ENCODE measurements around the gene C1orf53.

Gene C1orf53

DNA sequence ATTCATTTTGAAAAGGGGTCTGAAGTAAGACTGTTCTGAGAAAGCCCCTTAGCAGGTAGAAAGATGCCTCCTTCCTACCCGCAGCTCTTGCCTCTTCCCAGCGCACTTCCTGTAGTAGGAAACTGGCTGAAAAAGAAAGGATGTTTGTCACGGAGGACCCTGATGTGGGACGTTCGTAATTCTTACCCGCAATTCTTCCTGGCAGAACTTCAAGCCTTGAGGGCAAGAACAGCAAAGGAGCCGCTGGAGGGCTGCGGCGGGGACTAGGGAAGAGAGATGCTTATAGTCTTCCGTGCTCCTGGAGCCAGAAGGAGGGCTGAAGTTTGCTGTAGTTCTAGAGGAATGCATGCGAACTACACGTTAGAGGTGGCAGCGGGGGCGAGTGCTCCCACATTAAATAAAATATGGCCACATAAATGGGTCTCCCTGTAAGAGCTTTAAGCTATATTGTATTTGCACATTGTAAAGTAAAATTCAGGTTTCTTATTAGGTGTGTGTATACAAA is 6.3 kb downstream of the C1orf53 start:
- DNase-seq (ENCODE audit: low spot score) = no peak

DNA sequence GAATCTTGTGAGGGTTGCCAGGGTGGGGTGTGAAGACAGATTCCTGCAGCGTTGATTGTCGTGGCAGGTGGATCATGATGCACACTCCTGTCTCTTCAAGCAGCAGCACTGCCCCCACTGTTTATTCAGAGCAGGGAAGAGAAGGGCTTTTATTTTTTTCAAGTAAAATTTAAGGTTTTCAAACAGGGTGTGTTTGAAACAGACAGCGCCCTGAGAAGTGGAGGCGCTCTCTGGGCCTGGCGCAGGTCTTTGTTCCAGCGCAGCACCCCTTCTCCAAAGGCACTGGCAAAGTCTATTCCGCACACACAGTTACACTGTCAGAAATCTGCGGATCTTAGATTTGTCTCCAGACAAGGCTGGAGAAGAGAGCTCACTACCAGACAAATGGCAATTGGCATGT is 7.0 kb downstream of the C1orf53 start:
- DNase-seq (ENCODE audit: low spot score) = no peak

DNA sequence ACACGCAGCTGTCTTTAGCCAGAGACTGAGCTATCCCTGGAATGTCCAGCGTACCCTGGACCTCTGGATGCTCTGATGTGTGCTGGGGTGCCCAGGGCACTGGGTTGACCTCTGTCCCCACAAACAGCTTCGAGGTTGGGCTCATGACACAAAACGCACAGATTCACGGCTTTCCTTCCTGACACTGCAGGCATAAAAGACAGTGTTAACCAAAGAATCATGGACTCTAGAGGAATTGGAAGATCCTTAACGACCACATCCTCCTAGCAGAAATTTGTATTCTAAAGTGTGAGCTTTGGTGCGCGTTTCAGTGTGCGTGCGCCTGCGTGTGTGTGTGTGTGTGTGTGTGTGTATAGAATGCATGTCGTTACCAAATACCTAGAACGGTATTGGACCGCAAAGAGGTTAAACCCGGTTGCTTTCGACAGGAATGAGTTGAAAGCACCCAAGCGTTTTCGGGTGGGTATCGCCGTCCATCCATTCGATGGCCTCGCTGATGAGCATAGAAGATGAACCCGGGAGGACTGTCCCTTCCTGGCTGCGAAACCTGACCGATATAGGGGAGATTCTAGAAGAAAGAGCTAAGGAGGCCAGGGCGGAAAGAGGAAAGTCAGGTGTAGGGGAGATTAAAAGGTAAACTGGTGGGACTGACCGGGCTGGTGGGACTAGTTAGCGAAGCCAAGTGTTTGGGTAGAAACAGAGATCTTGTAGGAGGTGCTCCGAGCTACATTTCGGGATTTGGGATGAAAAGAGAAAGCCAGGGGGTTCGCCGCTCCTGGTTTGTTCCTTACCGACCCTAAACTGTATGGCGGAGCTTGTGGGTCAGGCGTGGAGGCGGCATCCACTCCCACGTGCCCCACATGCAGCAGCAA is 7.9 kb downstream of the C1orf53 start:
- DNase-seq (ENCODE audit: low spot score) = no peak

DNA sequence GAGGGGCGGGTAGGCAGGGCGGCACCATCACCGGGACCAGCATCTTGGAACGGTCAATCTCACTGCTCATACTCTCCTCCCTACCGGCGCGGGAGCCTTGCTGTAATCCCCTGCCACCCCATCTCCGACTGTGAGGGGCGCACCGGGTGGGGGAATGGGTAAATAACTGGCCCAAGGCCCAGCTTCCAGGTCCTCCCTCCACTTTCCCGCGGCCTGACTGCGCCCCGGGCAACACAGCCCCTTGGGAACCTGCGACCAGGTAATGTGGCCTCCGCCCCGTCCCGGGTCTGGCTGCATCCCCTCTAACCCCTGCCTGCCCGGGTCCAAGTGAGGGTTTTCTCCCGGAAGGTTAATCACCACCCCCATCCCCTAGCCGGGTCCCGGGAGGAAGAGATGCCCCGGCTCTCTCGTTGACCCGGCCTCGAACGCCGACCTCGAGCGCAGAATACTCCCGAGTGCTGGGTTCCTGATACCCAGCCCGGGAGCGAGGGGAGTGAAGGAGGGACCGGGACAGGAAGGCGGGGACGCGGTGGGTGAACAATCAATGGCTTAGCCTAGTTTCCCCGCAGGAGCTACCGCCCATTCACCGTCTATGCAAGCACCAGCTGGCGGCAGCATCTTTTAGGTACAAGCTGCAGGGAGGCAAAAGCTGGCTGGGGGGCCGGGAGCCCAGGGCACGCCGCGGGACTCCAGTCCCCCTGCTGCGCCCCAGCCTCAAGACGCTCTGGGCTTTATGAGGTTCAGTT is 8.9 kb downstream of the C1orf53 start:
- DNase-seq (ENCODE audit: low spot score) = peak; percentile 31

DNA sequence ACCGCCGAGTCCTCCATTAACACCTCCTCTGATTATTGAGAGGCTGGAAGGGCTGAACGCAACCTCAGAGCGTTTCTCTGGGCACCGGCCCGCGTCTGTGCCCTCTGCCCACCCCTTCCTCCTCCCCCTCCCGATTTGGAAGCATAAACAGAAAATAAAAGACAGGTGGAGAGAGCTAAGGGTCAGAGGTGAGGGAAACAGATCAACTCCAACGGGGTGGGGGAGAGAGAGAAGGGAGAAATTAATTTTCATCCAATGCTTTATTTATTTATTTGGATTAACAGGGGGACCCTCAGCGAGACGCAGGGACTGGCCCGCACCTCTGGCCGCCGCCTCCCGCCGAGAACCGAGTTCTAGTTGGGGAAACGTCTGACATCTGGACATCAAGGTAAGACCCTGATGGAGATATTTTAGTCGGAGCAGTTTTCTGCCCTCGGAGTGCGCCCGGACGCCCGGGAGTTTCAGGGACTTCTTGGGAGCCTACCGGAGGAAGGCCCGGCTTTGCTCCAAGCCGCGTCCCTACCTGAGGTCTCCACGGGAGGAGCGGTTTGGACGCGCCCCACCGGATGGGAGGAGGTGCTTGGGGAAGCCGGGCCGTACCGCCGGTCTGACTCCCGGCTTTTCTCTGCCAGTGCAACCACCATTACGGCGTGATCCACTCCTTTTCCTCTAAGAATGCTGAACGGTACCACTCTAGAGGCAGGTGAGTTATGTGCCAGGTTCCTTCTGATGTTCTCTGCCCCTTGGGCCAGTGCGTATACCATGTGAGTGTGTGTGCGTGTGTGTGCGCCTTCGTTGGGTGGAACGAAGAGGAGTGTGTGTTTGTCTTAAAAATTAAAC is 9.6 kb downstream of the C1orf53 start:
- peak; percentile 34 for DNase-seq (ENCODE audit: low spot score)

DNA sequence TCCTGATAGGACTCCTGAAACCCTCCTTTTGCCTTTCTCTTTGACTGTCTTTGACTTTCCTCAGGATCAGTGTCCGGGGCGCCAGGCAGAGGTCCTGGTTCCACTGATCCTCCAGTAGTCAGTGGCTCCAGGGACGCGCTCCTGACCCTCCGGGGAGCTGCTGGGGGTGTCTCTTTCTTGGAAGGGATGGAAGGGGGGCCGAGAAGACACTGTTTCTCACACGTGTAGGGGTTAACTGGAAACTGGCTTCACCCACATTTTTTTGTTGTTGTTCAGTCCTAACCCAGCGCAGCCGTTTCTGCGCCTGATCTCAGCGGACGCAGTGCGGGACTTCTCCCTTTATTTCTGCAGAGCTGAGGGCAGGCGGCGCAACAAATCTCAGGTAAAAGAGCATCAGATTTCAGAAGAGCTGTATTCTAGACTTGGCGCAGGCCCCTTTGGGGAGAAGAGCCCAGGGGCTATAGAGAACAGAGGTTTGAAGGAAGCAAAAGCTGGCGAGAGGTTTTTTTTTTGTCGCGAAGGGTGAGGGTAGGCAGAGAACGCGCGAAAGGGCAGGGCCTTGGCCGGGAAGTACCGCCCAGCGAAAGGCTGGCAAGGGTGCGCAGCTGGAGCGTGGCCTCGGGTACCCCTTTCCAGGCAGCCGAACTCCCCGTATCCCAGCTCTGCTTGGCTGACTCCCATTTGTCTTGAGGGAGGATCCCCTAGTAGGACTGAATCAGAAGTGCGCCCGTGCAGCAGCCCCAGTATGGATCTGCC is 10.5 kb downstream of the C1orf53 start:
- DNase-seq (ENCODE audit: low spot score) = no peak

DNA sequence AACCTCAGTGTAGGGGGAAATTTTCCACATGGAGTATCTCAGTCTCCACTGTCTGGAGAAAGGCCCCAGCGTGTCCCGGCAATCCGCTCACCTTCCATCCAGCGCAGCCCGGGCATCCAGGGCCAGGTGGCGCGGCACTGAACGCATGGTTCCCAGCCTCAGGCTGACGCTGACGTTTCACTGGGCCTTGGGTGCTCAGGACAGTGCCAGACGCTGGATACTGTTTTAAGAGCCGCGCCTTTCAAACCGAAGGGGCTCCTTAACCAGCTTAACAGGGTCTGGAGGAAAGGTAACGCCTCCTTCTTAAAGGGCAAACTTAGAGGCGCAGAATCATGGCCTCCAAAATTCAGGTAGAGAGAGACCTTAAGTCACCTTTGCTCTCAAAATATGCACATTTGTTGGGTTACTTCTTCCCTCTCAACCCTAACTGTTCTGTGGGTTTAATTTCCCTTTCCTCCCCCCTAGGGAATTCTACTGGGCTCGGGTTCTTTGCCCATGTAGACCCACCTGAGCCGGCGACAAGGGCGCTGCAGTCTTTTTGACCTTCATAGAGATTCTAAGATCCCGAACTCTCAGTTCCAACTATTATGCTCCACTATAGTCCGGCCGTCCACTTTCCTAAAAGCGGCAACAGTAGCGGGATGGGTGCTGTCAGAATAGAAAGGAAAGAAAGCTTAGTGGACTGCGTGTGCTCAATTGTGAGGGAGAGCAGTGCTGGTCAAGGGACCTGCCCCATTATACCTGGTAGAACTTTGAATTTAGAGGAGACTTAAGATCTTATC is 11.3 kb downstream of the C1orf53 start:
- no peak for DNase-seq (ENCODE audit: low spot score)

DNA sequence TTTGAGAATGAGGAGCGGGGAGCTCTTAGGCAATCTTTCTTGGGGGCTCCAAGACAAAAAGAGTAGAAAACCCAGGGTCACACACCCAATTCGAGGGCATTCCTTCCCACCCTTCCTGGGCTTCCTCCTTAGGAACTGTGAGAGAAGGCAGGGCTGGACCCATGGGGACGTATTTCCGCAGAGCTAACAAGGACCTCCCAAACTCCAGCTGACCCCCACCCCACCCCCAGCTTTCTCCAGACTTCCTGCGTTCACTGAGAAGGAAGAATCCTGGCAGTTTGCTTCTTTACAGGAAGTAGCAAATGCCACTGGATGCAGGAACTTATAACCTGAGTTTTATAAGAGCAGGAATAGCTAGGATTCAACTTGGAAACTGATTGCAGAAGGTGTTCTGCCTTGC is 12.1 kb downstream of the C1orf53 start:
- no peak for DNase-seq (ENCODE audit: low spot score)

DNA sequence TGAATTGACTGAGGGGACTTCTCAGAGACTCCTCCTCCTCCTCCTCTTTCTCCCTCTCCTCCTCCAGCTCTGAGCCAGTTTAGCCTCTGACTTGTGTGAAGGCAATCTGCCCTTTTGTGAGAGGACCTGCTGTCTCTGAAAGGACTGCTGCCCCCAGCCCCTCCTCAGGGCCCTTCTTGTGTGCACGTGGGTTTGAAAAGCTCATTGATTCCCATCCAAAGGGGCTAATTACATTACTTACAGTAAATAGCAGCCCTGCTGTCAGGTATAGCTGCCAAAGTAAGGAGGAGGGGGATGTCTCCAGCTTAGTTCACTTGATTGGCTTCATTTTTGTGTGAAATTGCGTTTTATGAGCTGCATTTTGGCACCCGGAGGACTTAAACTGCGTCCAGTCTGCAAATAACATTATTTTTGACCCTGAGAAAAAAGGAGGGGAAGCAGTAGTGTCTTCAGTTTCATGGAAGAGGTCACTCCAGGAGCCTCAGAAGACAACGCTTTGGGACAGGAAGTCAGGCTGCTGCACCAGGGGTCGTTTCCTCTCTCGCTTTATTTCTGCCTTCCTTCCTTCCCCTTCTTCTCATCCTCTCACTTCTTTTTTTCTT is 12.9 kb downstream of the C1orf53 start:
- no peak for DNase-seq (ENCODE audit: low spot score)

DNA sequence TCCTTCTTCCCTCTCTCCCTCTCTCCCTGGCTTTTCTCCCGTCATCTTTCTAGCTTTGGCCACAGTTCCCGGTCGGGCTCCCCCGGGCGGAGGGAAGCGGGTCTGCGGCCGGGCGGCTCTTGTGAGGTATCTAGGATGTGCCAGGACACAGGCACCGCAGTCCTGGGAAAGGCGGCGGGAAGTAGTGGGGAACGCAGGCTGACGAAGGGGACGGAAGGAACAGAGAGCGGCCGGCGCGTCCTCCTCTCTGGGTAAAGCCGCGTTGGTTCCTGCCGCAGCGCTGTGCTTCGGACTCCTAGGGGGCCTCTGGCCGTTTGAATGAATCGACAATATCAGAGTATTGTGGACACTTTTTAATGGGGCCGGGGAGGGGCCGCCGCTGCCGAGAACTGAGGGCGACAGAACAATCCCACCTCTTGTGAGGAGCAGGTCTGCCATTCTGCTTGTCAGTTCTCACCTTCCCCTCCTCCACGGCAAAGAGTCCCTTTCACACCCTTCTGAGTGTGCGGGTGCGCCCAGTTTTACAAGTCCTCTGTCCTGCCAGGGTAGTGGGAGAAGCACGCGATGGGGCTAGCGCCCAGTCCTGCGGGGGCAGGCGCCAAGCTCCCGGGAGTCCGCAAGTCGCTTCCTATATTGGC is 13.6 kb downstream of the C1orf53 start:
- DNase-seq (ENCODE audit: low spot score) = peak; percentile 86

DNA sequence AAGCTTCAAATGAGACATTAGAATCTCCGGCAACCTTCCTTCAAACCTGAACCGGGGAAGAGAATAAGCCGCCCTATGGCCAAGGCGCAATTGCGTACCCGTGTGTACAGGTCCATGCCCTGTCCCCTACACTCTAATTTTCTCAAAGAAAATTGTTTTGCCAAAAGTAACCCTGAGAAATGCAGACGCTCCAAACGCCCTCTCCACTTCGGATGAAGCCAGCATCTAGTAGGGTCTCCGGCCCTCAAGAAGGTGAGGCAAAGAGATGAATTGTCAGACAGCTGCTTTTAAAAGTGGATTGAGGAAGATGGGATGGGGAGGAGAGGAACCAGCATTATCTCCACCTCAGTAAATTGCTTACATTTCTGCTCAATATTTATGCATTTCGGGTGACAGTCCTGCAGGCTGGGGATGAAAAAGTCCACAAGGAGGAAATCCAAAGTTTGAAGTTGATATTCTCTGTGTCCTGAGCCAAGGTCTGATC is 14.1 kb downstream of the C1orf53 start:
- DNase-seq (ENCODE audit: low spot score) = no peak

DNA sequence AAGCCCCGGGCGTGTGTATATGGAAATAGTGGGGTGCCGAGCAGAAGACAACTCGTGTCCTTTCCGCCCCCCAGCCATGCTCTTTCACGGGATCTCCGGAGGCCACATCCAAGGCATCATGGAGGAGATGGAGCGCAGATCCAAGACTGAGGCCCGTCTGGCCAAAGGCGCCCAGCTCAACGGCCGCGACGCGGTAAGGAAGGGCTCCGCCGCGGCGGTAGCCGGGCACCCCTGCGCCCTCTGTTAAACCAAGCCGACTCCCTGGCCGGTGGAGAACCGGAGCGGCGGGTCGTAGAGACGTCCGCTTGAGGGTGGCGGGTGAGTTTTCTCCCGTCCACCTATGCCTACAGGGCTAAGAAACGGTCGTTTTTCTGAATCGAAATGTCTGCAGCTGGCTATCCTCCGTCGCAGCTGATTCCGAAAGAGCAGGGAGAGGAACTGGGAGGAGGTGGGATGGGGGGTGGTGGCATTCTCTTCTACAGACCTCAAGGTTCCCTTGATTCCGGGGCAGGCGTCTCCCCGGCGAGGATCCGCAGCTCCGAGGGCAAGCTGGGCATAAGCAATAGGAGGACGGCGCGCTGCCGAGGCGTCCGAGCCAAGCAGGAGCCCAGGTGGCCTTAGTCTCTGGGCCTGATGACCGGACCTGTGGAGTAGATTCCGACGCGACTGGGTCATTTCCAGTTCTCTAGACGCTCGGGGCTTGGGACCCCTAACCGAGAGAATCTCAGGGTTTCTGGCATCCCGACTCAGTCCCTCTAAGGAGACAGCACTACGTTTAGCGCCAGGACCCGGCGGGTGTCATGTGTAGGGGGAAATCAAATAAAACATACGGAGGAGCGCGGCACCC is 15.6 kb downstream of the C1orf53 start:
- peak; percentile 51 for DNase-seq (ENCODE audit: low spot score)

DNA sequence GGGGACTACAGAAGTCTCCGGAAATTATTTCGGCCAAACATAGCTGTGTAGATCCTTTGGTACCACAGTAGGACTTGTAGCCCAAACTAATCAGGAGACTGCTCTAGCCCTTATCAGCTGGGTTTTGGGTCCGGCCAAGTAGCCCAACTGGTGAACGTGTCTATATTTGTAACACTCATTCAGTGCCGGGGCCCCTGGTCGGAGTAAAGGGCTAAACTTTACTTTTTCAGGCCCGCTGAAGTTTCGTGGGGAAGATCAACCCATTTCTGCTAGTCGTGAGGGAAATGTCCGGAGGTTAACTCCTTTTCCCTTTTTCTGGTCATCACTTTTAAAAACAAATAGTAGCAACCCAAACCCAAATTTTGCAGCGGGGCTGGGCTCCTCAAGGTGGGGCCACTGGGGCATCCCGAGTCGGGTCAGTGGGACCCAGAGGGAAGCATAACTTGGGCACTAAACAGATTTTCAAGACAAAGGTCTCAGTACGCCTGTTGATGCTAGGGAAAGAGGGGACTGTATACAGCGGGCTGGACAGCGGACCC is 16.4 kb downstream of the C1orf53 start:
- no peak for DNase-seq (ENCODE audit: low spot score)

DNA sequence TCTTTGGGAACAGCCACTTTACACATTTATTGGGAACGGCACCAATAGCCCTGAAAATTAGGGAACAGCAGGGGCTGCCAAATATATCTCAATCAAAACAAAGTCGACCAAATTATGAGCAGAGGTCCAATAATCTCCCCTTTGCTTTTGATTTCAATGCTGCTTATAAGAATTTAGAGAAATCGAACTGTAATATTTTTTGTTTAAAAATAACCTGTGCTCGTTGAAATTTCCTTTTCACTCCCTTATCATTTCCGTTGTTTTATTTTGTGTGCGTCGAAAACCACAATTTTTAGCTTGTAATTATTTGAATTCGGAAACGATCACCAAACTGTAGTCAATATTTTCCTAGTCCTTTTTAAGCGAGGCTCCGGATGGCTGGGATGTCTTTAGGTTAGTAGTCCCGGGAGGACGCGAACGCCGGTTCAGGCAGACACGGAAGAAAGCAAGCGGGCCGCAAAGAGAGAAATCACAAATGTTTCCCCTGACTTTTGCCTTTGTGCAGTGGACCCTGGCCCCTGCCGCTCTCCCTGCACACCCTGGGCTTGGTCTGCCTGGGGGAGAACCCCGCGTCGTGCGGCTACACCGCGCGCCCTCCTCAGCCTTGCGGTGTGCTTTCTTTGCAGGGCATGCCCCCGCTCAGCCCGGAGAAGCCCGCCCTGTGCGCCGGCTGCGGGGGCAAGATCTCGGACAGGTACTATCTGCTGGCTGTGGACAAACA is 17.1 kb downstream of the C1orf53 start:
- no peak for DNase-seq (ENCODE audit: low spot score)

DNA sequence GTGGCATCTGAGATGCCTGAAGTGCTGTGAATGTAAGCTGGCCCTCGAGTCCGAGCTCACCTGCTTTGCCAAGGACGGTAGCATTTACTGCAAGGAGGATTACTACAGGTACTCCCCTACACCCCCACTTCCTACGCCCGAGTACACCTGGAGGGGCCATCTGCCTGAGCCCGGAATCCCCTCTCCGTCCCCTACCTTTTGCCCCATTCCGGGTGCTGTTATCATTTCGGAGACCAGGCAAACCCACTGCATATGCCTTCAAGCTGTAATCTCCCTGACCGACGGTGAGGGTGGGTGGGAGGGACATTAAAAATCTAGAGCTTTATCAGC is 17.6 kb downstream of the C1orf53 start:
- no peak for DNase-seq (ENCODE audit: low spot score)

DNA sequence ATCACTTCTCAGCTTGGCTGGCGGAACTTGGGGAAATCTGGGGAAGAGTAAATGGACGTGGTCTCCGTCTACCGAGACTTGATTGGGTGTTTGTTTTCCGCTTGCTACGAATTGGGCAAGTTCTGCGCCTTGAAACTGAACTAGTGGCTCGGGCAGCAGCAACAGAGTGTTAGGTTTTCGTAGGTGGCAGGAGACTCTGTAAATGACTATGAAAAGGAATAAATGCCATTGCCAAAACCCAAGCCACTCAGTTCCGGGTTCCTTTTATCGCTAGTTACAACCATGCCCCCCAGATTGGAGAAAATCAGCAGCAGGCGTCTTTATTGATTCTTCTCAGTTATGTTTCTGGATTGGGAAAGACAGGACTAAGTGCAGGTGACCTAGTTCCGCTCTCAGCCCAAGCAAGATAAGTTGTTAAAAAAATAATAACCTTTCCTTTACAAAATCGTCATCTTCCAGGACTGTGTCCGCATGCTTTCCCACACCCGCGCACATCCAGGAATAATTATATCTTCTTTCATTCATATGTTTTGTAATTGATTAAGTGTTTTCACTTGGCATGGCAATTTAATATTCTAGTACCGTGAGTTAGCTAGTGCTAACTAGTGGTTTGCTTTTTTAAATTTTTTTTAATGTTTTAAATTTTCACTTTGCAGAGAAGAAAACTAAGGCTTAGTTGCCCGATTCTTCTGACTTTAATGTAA is 18.1 kb downstream of the C1orf53 start:
- DNase-seq (ENCODE audit: low spot score) = no peak
